GM18508 (cell line): ENCODE results near the gene PIAS1.
"Not testable (repeated sequence)": the region's sequence is repeated elsewhere in the genome, so short reads cannot be mapped to it uniquely, and the experiment has no call there.

Experiments used
- ATAC-seq: cut with Tn5 transposase; IDR thresholded peaks from one replicate; pipeline ENCODE4 v1.9.1; 2021; ENCODE audit warnings: moderate number of reproducible peaks; ENCODE audit not compliant: insufficient read depth, unreplicated experiment

Gene PIAS1

GRCh38 chr15:68172037-68172436, 117.9 kb downstream of the PIAS1 start:
- not testable (repeated sequence) for ATAC-seq

GRCh38 chr15:68173119-68173518, 119.0 kb downstream of the PIAS1 start:
- ATAC-seq, result no peak

GRCh38 chr15:68175526-68175925, 121.4 kb downstream of the PIAS1 start:
- no peak for ATAC-seq

- ATAC-seq, result no peak
Measured at GRCh38 chr15:68176601-68177000, 122.5 kb downstream of the PIAS1 start.

- ATAC-seq, result no peak
Measured at GRCh38 chr15:68177742-68178141, 123.6 kb downstream of the PIAS1 start.

- ATAC-seq, result no peak
Measured at GRCh38 chr15:68183616-68184315, 129.7 kb downstream of the PIAS1 start.

- no peak for ATAC-seq
Measured at GRCh38 chr15:68184616-68185480, 130.7 kb downstream of the PIAS1 start.

- ATAC-seq, result no peak
Measured at GRCh38 chr15:68186671-68187397, 132.7 kb downstream of the PIAS1 start.

- no peak for ATAC-seq
Measured at GRCh38 chr15:68187559-68187958, 133.4 kb downstream of the PIAS1 start.

GRCh38 chr15:68188647-68189046, 134.5 kb downstream of the PIAS1 start:
- ATAC-seq, result no peak

GRCh38 chr15:68190048-68190447, 135.9 kb downstream of the PIAS1 start:
- no peak for ATAC-seq

- no peak for ATAC-seq
Measured at GRCh38 chr15:68191555-68191954, 137.4 kb downstream of the PIAS1 start.

- ATAC-seq, result no peak
Measured at GRCh38 chr15:68192117-68192516, 138.0 kb downstream of the PIAS1 start.

GRCh38 chr15:68192804-68193486, 138.8 kb downstream of the PIAS1 start:
- ATAC-seq, result no peak

GRCh38 chr15:68195336-68196112, 141.4 kb downstream of the PIAS1 start:
- no peak for ATAC-seq

GRCh38 chr15:68196445-68197169, 142.5 kb downstream of the PIAS1 start:
- no peak for ATAC-seq

GRCh38 chr15:68197170-68197492, 143.0 kb downstream of the PIAS1 start:
- no peak for ATAC-seq

- ATAC-seq, result no peak
Measured at GRCh38 chr15:68197661-68198437, 143.7 kb downstream of the PIAS1 start.
